GM23248 (cell line): ENCODE results near the gene CASZ1. TPM values are rescaled to one million over a fixed set of nuclear protein-coding genes. Genes with fewer than 3 reads are reported as not detected.

Experiments used
- DNase-seq: peaks from one replicate; pipeline ENCODE4 v3.0.0-alpha.2; 2015
- H2AFZ ChIP-seq: fragments of 200-600 bp; sonication (generic); 2 replicates; pipeline ENCODE4 v1.6.1; 2016; ENCODE audit warnings: antibody characterized with exemption
- H3F3A ChIP-seq: fragments of 200-600 bp; sonication (generic); 2 replicates; pipeline ENCODE4 v1.6.1; 2016; ENCODE audit warnings: mild to moderate bottlenecking, antibody characterized with exemption, mixed run types; ENCODE audit not compliant: insufficient read depth
- H3K27ac ChIP-seq: fragments of 200-600 bp; sonication (generic); 2 replicates; pipeline ENCODE4 v1.5.1; 2016; ENCODE audit warnings: mild to moderate bottlenecking
- H3K27me3 ChIP-seq: fragments of 200-600 bp; sonication (generic); replicated peaks from 2 replicates; pipeline ENCODE4 v1.6.1; 2016; ENCODE audit warnings: mild to moderate bottlenecking; ENCODE audit not compliant: insufficient read depth
- H3K36me3 ChIP-seq: fragments of 200-600 bp; sonication (generic); 2 replicates; pipeline ENCODE4 v1.6.1; 2016; ENCODE audit warnings: low read depth, mild to moderate bottlenecking
- H3K4me1 ChIP-seq: fragments of 200-600 bp; sonication (generic); 2 replicates; pipeline ENCODE4 v1.6.1; 2016; ENCODE audit warnings: mild to moderate bottlenecking; ENCODE audit not compliant: insufficient read depth
- H3K4me2 ChIP-seq: fragments of 200-600 bp; sonication (generic); one replicate; pipeline ENCODE4 v1.6.1; 2016; ENCODE audit warnings: mild to moderate bottlenecking; ENCODE audit not compliant: unreplicated experiment
- H3K4me3 ChIP-seq: fragments of 200-600 bp; sonication (generic); 2 replicates; pipeline ENCODE4 v1.5.1; 2016; ENCODE audit warnings: mild to moderate bottlenecking
- H3K79me2 ChIP-seq: fragments of 200-600 bp; sonication (generic); 2 replicates; pipeline ENCODE4 v1.6.1; 2016; ENCODE audit warnings: mild to moderate bottlenecking; ENCODE audit not compliant: insufficient read depth
- H3K9ac ChIP-seq: fragments of 200-600 bp; sonication (generic); 2 replicates; pipeline ENCODE4 v1.6.1; 2016; ENCODE audit warnings: mild to moderate bottlenecking
- H3K9me2 ChIP-seq: fragments of 200-600 bp; sonication (generic); 2 replicates; pipeline ENCODE4 v1.6.1; 2016; ENCODE audit warnings: mixed run types, mild to moderate bottlenecking, moderate library complexity; ENCODE audit not compliant: insufficient read depth
- H3K9me3 ChIP-seq: fragments of 200-600 bp; sonication (generic); one replicate; pipeline ENCODE4 v1.6.1; 2017; ENCODE audit warnings: low read depth
- H4K20me1 ChIP-seq: fragments of 200-600 bp; sonication (generic); 2 replicates; pipeline ENCODE4 v1.6.0; 2016; ENCODE audit not compliant: insufficient read depth
- EZH2 ChIP-seq: fragments of 200-600 bp; sonication (generic); IDR thresholded peaks from 2 replicates; pipeline ENCODE4 v1.6.1; 2018; ENCODE audit warnings: antibody characterized with exemption, mild to moderate bottlenecking; ENCODE audit not compliant: insufficient read depth, poor library complexity, severe bottlenecking
- EZH2phosphoT487 ChIP-seq: fragments of 200-600 bp; sonication (generic); IDR thresholded peaks from 2 replicates; pipeline ENCODE4 v1.6.1; 2018; ENCODE audit warnings: antibody characterized with exemption, moderate library complexity, mild to moderate bottlenecking, low read depth; ENCODE audit not compliant: insufficient read depth
- WGBS, 2 experiments: methylation state at CpG; one replicate each; pipeline ENCODE4 v1.1.6; 2015 to 2017; ENCODE audit warnings: low lambda C conversion rate in 2 of 2, low coverage in 1 of 2; ENCODE audit errors: missing lambda C conversion rate in 2 of 2; 5-methylcytosine and 5-hydroxymethylcytosine counted together
- in situ Hi-C: fragments of 300-500 bp; cut with MboI; formaldehyde crosslinking; loops from 2 replicates; pipeline ENCODE4 v1.15.0; 2020
- polyA plus RNA-seq: library from polyadenylated mRNA; unstranded; fragments of >200 nt; fragmentation: Nextera tagmentation; extraction: Ambion mirVana; gene quantifications from 2 replicates; pipeline ENCODE4 v1.2.1, GENCODE V29; 2016
- total RNA-seq: library from RNA; depleted of rRNA; stranded (reverse); fragments of >200 nt; shearing (Covaris generic); gene quantifications from 2 replicates; pipeline ENCODE4 v1.2.3, GENCODE V29; 2014

Gene CASZ1
- total and polyA plus RNA-seq, 2 experiments from 2014 or later, result 0.11 to 0.54 TPM

GRCh38 chr1:10720635-10721034 is 75.8 kb downstream of the CASZ1 start:
- peaks cover 19% of the 10 kb centered on the region; the same call in 1 of the 2 replicates for H3K27me3 ChIP-seq
- no peak overlapping the region for H2AFZ ChIP-seq
- H3K79me2 ChIP-seq, result no peaks in the 10 kb centered on the region
- H3F3A ChIP-seq, result no peaks in the 10 kb centered on the region
- no peaks in the 10 kb centered on the region for H4K20me1 ChIP-seq
- H3K9me3 ChIP-seq, result no peaks in the 10 kb centered on the region
- TF ChIP-seq EZH2, result no peak
- TF ChIP-seq EZH2phosphoT487, result no peak
- no peak overlapping the region for H3K27ac ChIP-seq
- peaks cover 4% of the 10 kb centered on the region for H3K4me1 ChIP-seq
- no peak overlapping the region for H3K9ac ChIP-seq
- H3K9me2 ChIP-seq, result no peaks in the 10 kb centered on the region
- no peak overlapping the region for H3K4me3 ChIP-seq
- no peak for DNase-seq
- no peak overlapping the region for H3K4me2 ChIP-seq
- no peaks in the 10 kb centered on the region for H3K36me3 ChIP-seq
- 83% methylated on average over 11 to 12 of the region's 12 CpGs for WGBS, 2 experiments
- in situ Hi-C loops, result no loop called here

GRCh38 chr1:10718083-10718415 is 78.4 kb downstream of the CASZ1 start:
- Histone ChIP-seq H3K79me2 (no peaks in the 10 kb centered on the region), H3K27ac (no peak overlapping the region), H3K36me3 (no peaks in the 10 kb centered on the region), H2AFZ (no peak overlapping the region), H3F3A (no peaks in the 10 kb centered on the region), H3K9me2 (no peaks in the 10 kb centered on the region), H3K4me3 (no peak overlapping the region), H3K27me3 (peaks cover 16% of the 10 kb centered on the region; the same call in 1 of the 2 replicates), H3K4me2 (no peak overlapping the region), H3K9ac (no peak overlapping the region), H4K20me1 (no peaks in the 10 kb centered on the region), H3K4me1 (no peaks in the 10 kb centered on the region), H3K9me3 (no peaks in the 10 kb centered on the region)
- in situ Hi-C loops, result no loop called here
- TF ChIP-seq EZH2phosphoT487 (no peak), EZH2 (no peak)
- WGBS, 2 experiments, result 68 to 74% methylated on average over 9 of the region's 9 CpGs
- no peak for DNase-seq

DNA sequence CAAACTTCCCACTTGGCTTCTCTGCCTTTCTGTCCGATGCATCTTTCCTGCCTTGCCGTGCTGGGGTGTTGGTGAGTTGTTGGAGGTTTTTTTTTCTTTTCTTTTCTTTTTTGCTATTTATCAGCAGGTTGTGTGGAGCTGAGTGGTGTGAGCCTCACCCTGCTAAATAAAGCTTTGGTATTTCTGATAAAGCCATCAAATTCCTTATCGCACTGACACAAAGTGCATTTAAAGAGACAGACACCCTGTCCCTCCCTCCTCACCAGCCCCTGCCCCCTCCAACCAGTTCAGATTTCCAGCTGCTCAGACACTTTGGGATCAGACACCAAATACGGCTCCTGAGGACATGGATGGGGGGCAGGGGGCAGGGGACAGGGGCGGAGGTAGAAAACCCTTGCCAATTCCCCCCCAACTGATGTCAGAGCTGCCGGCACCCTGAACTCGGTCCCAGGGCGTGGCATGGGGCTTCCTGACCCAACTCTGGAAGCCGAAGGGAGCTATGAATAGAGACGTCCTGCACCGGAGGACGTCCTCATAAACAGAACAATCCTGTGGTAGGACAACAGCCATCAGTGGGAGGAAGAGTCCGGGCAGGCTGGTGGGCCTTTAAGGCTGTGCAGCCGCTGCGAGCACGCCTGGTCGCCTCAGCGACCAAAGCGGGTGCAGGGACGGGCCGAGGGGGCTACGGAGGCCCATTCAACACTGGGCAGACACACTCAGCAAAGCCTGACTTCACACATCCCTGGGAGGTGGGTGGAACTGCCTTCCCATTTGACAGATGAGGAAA is 79.0 kb downstream of the CASZ1 start:
- in situ Hi-C loops, result no loop called here
- H4K20me1 ChIP-seq, result no peaks in the 10 kb centered on the region
- no peaks in the 10 kb centered on the region for H3K36me3 ChIP-seq
- no peaks in the 10 kb centered on the region for H3K4me1 ChIP-seq
- H3K9ac ChIP-seq, result no peak overlapping the region
- TF ChIP-seq EZH2, result no peak
- TF ChIP-seq EZH2phosphoT487, result no peak
- H3K4me3 ChIP-seq, result no peak overlapping the region
- no peaks in the 10 kb centered on the region for H3F3A ChIP-seq
- H3K9me3 ChIP-seq, result no peaks in the 10 kb centered on the region
- no peak overlapping the region for H2AFZ ChIP-seq
- WGBS, 2 experiments, result 50 to 64% methylated on average over 11 to 22 of the region's 22 CpGs
- no peaks in the 10 kb centered on the region for H3K79me2 ChIP-seq
- no peak for DNase-seq
- H3K4me2 ChIP-seq, result no peak overlapping the region
- H3K9me2 ChIP-seq, result no peaks in the 10 kb centered on the region
- no peak overlapping the region for H3K27ac ChIP-seq
- peaks cover 16% of the 10 kb centered on the region; the same call in 1 of the 2 replicates for H3K27me3 ChIP-seq

- no peak overlapping the region for H3K9ac ChIP-seq
- 36 to 46% methylated on average over 10 of the region's 10 CpGs for WGBS, 2 experiments
- no peak for DNase-seq
- no peaks in the 10 kb centered on the region for H3K4me1 ChIP-seq
- H3K4me2 ChIP-seq, result no peak overlapping the region
- no peaks in the 10 kb centered on the region for H3K9me2 ChIP-seq
- H2AFZ ChIP-seq, result no peak overlapping the region
- H3K4me3 ChIP-seq, result no peak overlapping the region
- no peaks in the 10 kb centered on the region for H3K36me3 ChIP-seq
- no peaks in the 10 kb centered on the region for H4K20me1 ChIP-seq
- H3F3A ChIP-seq, result no peaks in the 10 kb centered on the region
- no peaks in the 10 kb centered on the region for H3K79me2 ChIP-seq
- H3K27me3 ChIP-seq, result peaks cover 16% of the 10 kb centered on the region; the same call in 1 of the 2 replicates
- TF ChIP-seq EZH2, result no peak
- no peak for TF ChIP-seq EZH2phosphoT487
- H3K27ac ChIP-seq, result no peak overlapping the region
- no peaks in the 10 kb centered on the region for H3K9me3 ChIP-seq
- in situ Hi-C loops, result no loop called here
Observed at GRCh38 chr1:10716840-10717239, 79.6 kb downstream of the CASZ1 start.
